ENCODE results near the gene LYPD6B. TPM values are rescaled to one million over a fixed set of nuclear protein-coding genes. Genes with fewer than 3 reads are reported as not detected.

The LYPD6B gene
- total and polyA plus RNA-seq, 2 experiments from 2014 or later, result 1.7 to 3.6 TPM

GRCh38 chr2:149034406-149034805, 4.1 kb upstream of the LYPD6B start:
- Histone ChIP-seq H3K36me3 (ENCODE audit: insufficient read depth) (no peaks in the 10 kb centered on the region), H4K20me1 (replicated peaks; ENCODE audit: insufficient read depth) (peaks cover 2% of the 10 kb centered on the region; the same call in 1 of the 2 replicates), H3K27ac (ENCODE audit: low read depth) (no peak overlapping the region), H3K4me2 (no peak overlapping the region), H3F3A (replicated peaks; ENCODE audit: low read depth) (no peaks in the 10 kb centered on the region), H3K27me3 (ENCODE audit: insufficient read depth) (peaks cover 20% of the 10 kb centered on the region), H3K4me1 (ENCODE audit: insufficient read depth) (peaks cover 7% of the 10 kb centered on the region), H3K9me2 (ENCODE audit: insufficient read depth) (no peaks in the 10 kb centered on the region), H3K79me2 (replicated peaks; ENCODE audit: insufficient read depth) (no peaks in the 10 kb centered on the region), H2AFZ (0 out of 2 replicates have a peak overlapping the region, but pooled peaks have one; percentile 32), H3K4me3 (no peak overlapping the region)
- no peaks in the 10 kb centered on the region for H3K36me3 Mint-ChIP-seq (ENCODE audit: low read depth)
- no peak overlapping the region for H3K4me3 Mint-ChIP-seq
- H3K4me1 Mint-ChIP-seq, result peaks cover 21% of the 10 kb centered on the region; the same call in 2 of the 3 replicates
- TF ChIP-seq CTCF (conservative IDR thresholded peaks at IDR 0.05; ENCODE audit: low read depth in 2 of 2) (no peak), ZNF462 (CRISPR knock-in tag; IDR thresholded peaks at IDR 0.05) (no peak), STAT1 (IDR thresholded peaks at IDR 0.05; ENCODE audit: unreplicated experiment) (no peak), NANOG (IDR thresholded peaks at IDR 0.05; ENCODE audit: borderline replicate concordance) (no peak), EZH2phosphoT487 (IDR thresholded peaks at IDR 0.05; ENCODE audit: unreplicated experiment) (no peak), EZH2 (IDR thresholded peaks at IDR 0.05; ENCODE audit: low read depth, unreplicated experiment) (no peak), ZNF114 (CRISPR knock-in tag; IDR thresholded peaks at IDR 0.05) (no peak), ZNF331 (CRISPR knock-in tag; IDR thresholded peaks at IDR 0.05; ENCODE audit: low read depth) (no peak), POLR2AphosphoS5 (IDR thresholded peaks at IDR 0.05; ENCODE audit: low read depth) (no peak), REST (IDR thresholded peaks at IDR 0.05; ENCODE audit: unreplicated experiment) (no peak), CREB1 (CRISPR knock-in tag; IDR thresholded peaks at IDR 0.05; ENCODE audit: low read depth) (no peak), ETS1 (IDR thresholded peaks at IDR 0.05) (no peak), JUNB (IDR thresholded peaks at IDR 0.05; ENCODE audit: unreplicated experiment) (no peak)
- no peak for DNase-seq (ENCODE audit: low spot score)
- no peak overlapping the region for H3K27ac Mint-ChIP-seq
- no peaks in the 10 kb centered on the region for H3K9me3 Mint-ChIP-seq
- peaks cover 16% of the 10 kb centered on the region for H3K27me3 Mint-ChIP-seq (ENCODE audit: insufficient read depth, low read depth, poor library complexity)
- ATAC-seq, result no peak
